PC-9 (cell line): Measurements from ENCODE around the gene TBCD. TPM values are rescaled to one million over a fixed set of nuclear protein-coding genes. Genes with fewer than 3 reads are reported as not detected.

Experiments
- BruUV-seq: library from RNA; stranded (reverse); fragments of 400-500 nt; replicated peaks from 2 replicates; lab custom pipeline; 2021; lab: Mats Ljungman, UMichigan
- CTCF ChIA-PET: fragments of 300-600 bp; sonication (Branson Sonifier 250); formaldehyde crosslinking; loops from one replicate; lab custom pipeline; 2022; ENCODE audit warnings: antibody characterized with exemption; lab: Charles Lee
- POLR2A ChIA-PET: fragments of 300-600 bp; sonication (Branson Sonifier 250); formaldehyde crosslinking; loops from one replicate; lab custom pipeline; 2022; ENCODE audit warnings: antibody characterized with exemption; ENCODE audit not compliant: unreplicated experiment; lab: Charles Lee
- DNase-seq, 2 experiments: peaks; one replicate each; pipeline versions ENCODE4 v3.0.0 to v3.0.0-alpha.2; 2015 to 2022; ENCODE audit warnings: mixed read lengths in 1 of 2
- H2AFZ ChIP-seq: fragments of 200-600 bp; sonication (generic); 2 replicates; pipeline ENCODE4 v1.8.1; 2017; ENCODE audit warnings: antibody characterized with exemption
- H3F3A ChIP-seq: fragments of 200-600 bp; sonication (generic); 2 replicates; pipeline ENCODE4 v1.8.1; 2017; ENCODE audit warnings: antibody characterized with exemption, mild to moderate bottlenecking, low read depth; ENCODE audit not compliant: insufficient read depth
- H3K27ac ChIP-seq: fragments of 200-600 bp; sonication (generic); 2 replicates; pipeline ENCODE4 v1.6.1; 2016; ENCODE audit warnings: mixed run types
- H3K27me3 ChIP-seq: fragments of 200-600 bp; sonication (generic); 2 replicates; pipeline ENCODE4 v1.6.1; 2016; ENCODE audit warnings: low read depth, mixed run types; ENCODE audit not compliant: insufficient read depth
- H3K36me3 ChIP-seq: fragments of 200-600 bp; sonication (generic); 2 replicates; pipeline ENCODE4 v1.6.1; 2016; ENCODE audit warnings: low read depth, mixed run types
- H3K4me1 ChIP-seq: fragments of 200-600 bp; sonication (generic); replicated peaks from 2 replicates; pipeline ENCODE4 v1.6.1; 2016; ENCODE audit warnings: mixed run types; ENCODE audit not compliant: insufficient read depth
- H3K4me2 ChIP-seq: fragments of 200-600 bp; sonication (generic); 2 replicates; pipeline ENCODE4 v1.6.1; 2017; ENCODE audit warnings: mixed run types
- H3K4me3 ChIP-seq: fragments of 200-600 bp; sonication (generic); 2 replicates; pipeline ENCODE4 v1.6.1; 2016; ENCODE audit warnings: mixed run types
- H3K79me2 ChIP-seq: fragments of 200-600 bp; sonication (generic); 2 replicates; pipeline ENCODE4 v1.6.1; 2017; ENCODE audit warnings: low read depth, mixed run types
- H3K9me2 ChIP-seq: fragments of 200-600 bp; sonication (generic); 2 replicates; pipeline ENCODE4 v1.8.1; 2017; ENCODE audit warnings: mild to moderate bottlenecking; ENCODE audit not compliant: insufficient read depth
- H3K9me3 ChIP-seq: fragments of 200-600 bp; sonication (generic); 2 replicates; pipeline ENCODE4 v1.8.1; 2016; ENCODE audit warnings: low read depth; ENCODE audit not compliant: insufficient read depth
- H4K20me1 ChIP-seq: fragments of 200-600 bp; sonication (generic); 2 replicates; pipeline ENCODE4 v1.8.1; 2017; ENCODE audit not compliant: insufficient read depth
- EZH2 ChIP-seq: fragments of 200-600 bp; sonication (generic); IDR thresholded peaks from 2 replicates; pipeline ENCODE4 v1.8.0; 2017; ENCODE audit warnings: antibody characterized with exemption, low read depth
- intact Hi-C: fragments of 100-400 bp; cut with micrococcal nuclease; formaldehyde crosslinking; loops from one replicate; pipeline ENCODE4 v1.10.0; 2022; ENCODE audit not compliant: unreplicated experiment
- total RNA-seq: library from RNA; stranded (reverse); gene quantifications from 2 replicates; pipeline ENCODE4 v1.2.3, GENCODE V29; 2021
- TF ChIP-seq, protein P1 (sequence below): fragments of 200-600 bp; sonication (generic); conservative IDR thresholded peaks from 2 replicates; pipeline ENCODE4 v1.6.1; 2017; ENCODE audit warnings: mixed run types, antibody characterized with exemption, mild to moderate bottlenecking, moderate library complexity

Gene TBCD
- total RNA-seq, 1 experiment from 2014 or later = 115 TPM

- no peak for DNase-seq
- ChIA-PET CTCF (no interaction called here), POLR2A (interaction anchor here (0.7 kb wide), 1 partner anchor 135 kb away, joined by 3 read pairs; no protein-coding TSS in a partner anchor)
- H3K4me1 ChIP-seq = no peaks in the 10 kb centered on the region
- no peaks in the 10 kb centered on the region for H3K27me3 ChIP-seq
- peaks cover 6% of the 10 kb centered on the region; the same call in 1 of the 2 replicates for H3F3A ChIP-seq
- no peak overlapping the region for H3K27ac ChIP-seq
- H4K20me1 ChIP-seq = no peaks in the 10 kb centered on the region
- no peaks in the 10 kb centered on the region for H3K9me2 ChIP-seq
- TF ChIP-seq EZH2 = no peak
- TF ChIP-seq, protein P1, sequence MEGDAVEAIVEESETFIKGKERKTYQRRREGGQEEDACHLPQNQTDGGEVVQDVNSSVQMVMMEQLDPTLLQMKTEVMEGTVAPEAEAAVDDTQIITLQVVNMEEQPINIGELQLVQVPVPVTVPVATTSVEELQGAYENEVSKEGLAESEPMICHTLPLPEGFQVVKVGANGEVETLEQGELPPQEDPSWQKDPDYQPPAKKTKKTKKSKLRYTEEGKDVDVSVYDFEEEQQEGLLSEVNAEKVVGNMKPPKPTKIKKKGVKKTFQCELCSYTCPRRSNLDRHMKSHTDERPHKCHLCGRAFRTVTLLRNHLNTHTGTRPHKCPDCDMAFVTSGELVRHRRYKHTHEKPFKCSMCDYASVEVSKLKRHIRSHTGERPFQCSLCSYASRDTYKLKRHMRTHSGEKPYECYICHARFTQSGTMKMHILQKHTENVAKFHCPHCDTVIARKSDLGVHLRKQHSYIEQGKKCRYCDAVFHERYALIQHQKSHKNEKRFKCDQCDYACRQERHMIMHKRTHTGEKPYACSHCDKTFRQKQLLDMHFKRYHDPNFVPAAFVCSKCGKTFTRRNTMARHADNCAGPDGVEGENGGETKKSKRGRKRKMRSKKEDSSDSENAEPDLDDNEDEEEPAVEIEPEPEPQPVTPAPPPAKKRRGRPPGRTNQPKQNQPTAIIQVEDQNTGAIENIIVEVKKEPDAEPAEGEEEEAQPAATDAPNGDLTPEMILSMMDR = no peak
- no TSS peak for BruUV-seq
- no peak overlapping the region for H3K4me3 ChIP-seq
- intact Hi-C loops = no loop called here
- H3K4me2 ChIP-seq = no peak overlapping the region
- H3K36me3 ChIP-seq = no peaks in the 10 kb centered on the region
- H2AFZ ChIP-seq = no peak overlapping the region
- H3K9me3 ChIP-seq = no peaks in the 10 kb centered on the region
- no peaks in the 10 kb centered on the region for H3K79me2 ChIP-seq
These were observed 47.7 kb upstream of the TBCD start for GRCh38 chr17:82703935-82704865.

DNA sequence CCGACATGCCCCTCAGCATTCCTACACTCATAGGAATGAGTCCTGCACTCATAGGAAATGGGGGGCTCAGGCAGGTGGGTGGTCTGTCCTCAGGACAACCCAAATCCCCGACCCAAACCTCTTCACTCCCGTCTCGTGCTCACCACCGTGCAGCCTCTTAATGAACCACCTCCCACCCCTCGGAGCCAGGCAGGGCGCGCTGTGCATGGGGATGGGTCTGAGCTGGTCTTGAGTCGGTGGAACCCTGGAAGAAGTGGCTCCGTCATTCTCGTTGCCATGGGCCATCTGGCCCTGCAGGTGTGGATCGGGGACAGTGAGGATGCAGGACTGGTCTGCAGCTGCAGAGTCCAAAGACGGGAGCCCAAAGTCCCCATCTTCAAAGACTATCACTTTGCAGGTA, 47.0 kb upstream of the TBCD start:
- no peak for DNase-seq
- H3K79me2 ChIP-seq = no peaks in the 10 kb centered on the region
- no peaks in the 10 kb centered on the region for H3K36me3 ChIP-seq
- H3K9me3 ChIP-seq = no peaks in the 10 kb centered on the region
- no peaks in the 10 kb centered on the region for H3K9me2 ChIP-seq
- H3K4me2 ChIP-seq = no peak overlapping the region
- H3F3A ChIP-seq = peaks cover 6% of the 10 kb centered on the region; the same call in 1 of the 2 replicates
- no peaks in the 10 kb centered on the region for H3K4me1 ChIP-seq
- intact Hi-C loops = no loop called here
- H2AFZ ChIP-seq = no peak overlapping the region
- no peaks in the 10 kb centered on the region for H3K27me3 ChIP-seq
- TF ChIP-seq, protein P1 = no peak
- no peak for TF ChIP-seq EZH2
- POLR2A ChIA-PET = interaction anchor here (0.7 kb wide), 1 partner anchor 136 kb away, joined by 3 read pairs; no protein-coding TSS in a partner anchor
- no peak overlapping the region for H3K27ac ChIP-seq
- no peaks in the 10 kb centered on the region for H4K20me1 ChIP-seq
- BruUV-seq = no TSS peak
- CTCF ChIA-PET = no interaction called here
- H3K4me3 ChIP-seq = no peak overlapping the region

GRCh38 chr17:82705756-82706155, 46.1 kb upstream of the TBCD start:
- no peaks in the 10 kb centered on the region for H3K9me2 ChIP-seq
- H2AFZ ChIP-seq = no peak overlapping the region
- H3K36me3 ChIP-seq = no peaks in the 10 kb centered on the region
- H3F3A ChIP-seq = peaks cover 6% of the 10 kb centered on the region; the same call in 1 of the 2 replicates
- H3K4me1 ChIP-seq = no peaks in the 10 kb centered on the region
- H3K27ac ChIP-seq = no peak overlapping the region
- H3K4me3 ChIP-seq = no peak overlapping the region
- POLR2A ChIA-PET = no interaction called here
- no peak for DNase-seq
- H4K20me1 ChIP-seq = no peaks in the 10 kb centered on the region
- no TSS peak for BruUV-seq
- intact Hi-C loops = no loop called here
- H3K4me2 ChIP-seq = no peak overlapping the region
- CTCF ChIA-PET = no interaction called here
- H3K79me2 ChIP-seq = no peaks in the 10 kb centered on the region
- no peaks in the 10 kb centered on the region for H3K27me3 ChIP-seq
- H3K9me3 ChIP-seq = no peaks in the 10 kb centered on the region
- no peak for TF ChIP-seq EZH2
- TF ChIP-seq, protein P1 = no peak
